NCI-H1105 (cell line): Measurements from ENCODE around the gene CFL2.

Experiments used
- DNase-seq: peaks from one replicate; lab custom pipeline; 2025; lab: John Stamatoyannopoulos, UW

The CFL2 gene

DNA sequence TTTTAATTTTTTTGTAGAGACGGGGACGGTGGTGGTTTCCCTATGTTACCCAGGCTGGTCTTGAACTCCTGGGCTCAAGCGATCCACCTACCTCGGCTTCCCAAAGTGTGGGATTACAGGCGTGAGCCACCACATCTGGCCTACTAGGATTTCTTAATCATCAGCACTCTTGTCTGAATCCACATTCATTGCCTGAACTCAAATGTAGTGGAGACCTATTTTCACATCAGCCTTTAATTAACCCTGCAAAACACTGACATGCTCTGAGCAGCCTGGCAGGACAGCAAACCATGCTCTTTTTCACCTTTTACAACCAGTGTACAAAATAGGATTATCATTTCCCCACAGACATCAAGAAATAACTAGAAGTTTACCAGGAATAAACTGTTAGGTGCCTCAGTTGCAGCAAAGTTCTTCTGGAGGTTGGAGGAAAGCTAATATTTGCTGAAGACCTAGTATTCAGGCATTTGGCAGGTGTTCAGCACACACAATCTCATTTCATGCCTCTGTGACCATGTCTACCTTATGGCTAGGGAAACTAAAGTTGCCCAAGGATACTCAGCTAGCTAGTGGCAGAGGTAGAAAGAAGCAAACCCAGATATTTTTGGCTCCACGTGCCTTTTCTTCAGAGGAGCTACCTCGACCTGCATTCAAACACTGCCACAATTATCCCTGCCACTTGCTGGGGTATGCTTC is 37.7 kb downstream of the CFL2 start:
- no peak for DNase-seq

DNA sequence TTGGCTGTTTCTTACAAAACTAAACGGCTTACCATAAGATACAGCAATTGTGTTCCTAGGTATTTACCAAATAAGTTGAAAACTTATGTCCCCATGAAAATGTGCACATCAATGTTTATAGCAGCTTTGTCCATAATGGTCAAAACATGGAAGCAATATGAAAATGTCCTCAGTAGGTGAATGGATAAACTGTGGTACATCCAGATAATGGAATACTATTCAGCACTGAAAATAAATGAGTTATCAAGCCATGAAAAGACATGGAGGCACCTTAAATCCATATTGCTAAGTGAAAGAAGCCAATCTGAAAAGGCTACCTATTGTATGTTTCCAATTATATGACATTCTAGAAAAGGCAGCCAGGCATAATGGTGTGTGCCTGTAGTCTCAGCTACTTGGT is 40.7 kb downstream of the CFL2 start:
- DNase-seq: no peak

DNA sequence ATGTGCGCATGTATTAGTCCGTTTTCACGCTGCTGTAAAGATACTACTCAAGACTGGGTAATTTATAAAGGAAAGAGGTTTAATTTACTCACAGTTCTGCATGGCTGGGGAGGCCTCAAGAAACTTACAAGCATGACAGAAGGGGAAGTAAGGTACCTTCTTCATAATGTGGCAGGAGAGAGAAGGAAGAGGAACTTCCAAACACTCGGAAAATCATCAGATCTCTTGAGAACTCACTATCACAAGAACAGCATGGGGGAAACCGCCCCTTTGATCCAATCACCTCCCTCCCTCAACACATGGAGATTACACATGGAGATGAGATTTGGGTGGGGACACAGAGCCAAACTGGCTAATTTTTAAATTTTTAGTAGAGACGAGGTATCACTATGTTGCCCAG is 42.7 kb downstream of the CFL2 start:
- DNase-seq: no peak

DNA sequence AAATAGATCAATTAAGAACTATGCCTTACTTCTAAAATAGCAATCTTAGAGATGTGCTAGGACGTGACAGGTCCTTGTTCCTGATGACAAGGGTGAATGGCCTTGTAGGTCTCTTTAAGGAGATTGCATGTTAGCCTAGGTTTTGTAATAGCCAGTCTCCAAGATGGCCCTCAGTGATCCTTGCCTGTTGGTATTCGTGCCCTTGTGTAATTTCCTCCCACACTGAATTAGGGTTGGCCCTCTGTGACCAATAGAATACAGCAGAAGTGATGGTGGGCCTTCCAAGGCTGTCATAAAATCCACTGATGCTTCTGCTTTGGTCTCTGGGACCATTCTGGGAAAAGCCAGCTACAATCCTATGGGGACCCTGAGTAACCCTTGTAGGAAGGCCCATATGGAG is 46.3 kb downstream of the CFL2 start:
- no peak for DNase-seq

DNA sequence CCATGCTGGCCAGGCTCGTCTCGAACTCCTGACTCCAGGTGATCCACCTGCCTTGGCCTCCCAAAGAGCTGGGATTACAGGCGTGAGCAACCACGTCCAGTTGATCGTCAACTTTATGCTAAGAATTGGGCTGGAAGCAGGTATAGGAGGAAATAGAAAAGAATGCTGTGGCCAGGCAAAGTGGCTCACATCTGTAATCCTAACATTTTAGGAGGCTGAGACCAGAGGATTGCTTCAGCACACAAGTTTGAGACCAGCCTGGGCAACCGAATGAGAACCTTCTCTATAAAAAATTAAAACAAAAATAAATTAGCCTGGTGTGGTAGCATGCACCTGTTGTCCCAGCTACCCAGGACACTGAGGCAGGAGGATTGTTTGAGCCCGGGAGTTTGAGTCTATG is 47.4 kb downstream of the CFL2 start:
- DNase-seq: no peak

DNA sequence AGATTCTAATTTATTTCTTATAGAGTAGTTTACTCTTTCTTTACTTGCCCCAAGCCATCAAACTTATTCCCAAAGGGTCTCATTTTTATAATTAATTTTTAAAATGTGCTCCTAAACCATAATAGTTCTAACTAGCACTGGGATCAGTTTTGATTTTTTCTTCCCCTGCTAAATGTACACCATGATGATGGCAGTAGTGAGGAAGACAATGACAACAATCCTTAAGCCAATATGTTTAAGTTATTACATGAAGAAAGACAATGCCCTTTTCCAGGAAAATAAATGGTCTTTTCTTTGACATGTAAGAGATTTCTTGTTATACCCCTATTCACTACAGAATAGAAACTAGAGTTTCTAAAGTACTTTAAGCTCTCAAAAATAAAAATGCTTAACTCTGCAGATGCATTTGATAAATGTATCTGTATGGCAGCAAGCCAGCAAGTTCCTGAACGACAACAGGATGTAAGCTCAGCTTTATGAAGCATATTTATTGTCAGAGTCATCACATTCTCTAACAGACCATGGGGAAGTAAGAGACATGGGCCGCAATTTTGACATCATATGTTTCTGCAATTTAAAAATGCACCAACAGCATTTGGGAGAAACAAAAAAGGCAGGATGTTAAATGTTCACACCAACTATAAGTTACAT is 48.5 kb downstream of the CFL2 start:
- DNase-seq: no peak

DNA sequence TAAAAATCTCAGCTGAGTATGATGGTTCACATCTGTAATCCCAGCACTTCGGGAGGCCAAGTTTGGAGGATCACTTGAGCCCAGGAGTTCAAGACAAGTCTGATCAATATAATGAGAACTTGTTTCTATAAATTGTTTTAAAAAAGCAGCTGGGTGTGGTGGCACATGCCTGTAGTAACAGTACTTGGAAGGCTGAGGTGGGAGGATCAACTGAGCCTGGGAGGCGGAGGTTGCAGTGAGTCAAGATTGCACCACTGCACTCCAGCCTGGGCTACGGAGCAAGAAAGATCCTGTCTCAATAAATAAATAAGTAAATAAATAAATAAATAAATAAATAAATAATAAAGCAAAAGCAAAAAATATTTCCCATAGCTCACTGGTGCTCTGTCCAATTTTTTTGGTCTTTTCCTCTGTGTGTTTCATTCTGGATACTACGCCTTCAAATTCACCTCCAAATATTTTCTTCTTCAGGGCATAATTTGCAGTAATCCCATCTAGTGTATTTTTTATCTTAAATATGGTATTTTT is 51.8 kb downstream of the CFL2 start:
- no peak for DNase-seq

DNA sequence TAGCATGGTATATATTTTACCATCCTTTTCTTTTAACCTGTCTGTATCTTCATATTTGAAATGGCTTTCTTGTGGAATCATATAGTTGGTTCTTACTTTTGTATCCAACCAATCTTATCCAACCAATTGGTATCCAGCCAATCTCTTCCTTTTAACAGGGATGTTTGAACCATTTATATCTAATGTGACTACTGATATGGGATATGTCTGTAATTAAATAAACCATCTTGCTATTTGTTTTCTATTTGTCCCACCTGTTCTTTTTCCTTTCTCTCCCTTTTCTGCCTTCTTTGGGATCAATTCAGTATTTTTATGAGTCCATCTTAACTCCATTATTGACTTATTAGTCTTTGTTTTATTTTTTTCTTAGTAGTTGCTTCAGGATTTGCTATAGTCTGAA is 53.6 kb downstream of the CFL2 start:
- no peak for DNase-seq
